ENCODE measurements around the gene POLDIP2.

GRCh38 chr17:28384281-28385036, 27.1 kb upstream of the POLDIP2 start:
- no peak for TF ChIP-seq POLR2AphosphoS5 (IDR thresholded peaks at IDR 0.05; ENCODE audit: low read depth, low read length)
- TF ChIP-seq, protein P1, sequence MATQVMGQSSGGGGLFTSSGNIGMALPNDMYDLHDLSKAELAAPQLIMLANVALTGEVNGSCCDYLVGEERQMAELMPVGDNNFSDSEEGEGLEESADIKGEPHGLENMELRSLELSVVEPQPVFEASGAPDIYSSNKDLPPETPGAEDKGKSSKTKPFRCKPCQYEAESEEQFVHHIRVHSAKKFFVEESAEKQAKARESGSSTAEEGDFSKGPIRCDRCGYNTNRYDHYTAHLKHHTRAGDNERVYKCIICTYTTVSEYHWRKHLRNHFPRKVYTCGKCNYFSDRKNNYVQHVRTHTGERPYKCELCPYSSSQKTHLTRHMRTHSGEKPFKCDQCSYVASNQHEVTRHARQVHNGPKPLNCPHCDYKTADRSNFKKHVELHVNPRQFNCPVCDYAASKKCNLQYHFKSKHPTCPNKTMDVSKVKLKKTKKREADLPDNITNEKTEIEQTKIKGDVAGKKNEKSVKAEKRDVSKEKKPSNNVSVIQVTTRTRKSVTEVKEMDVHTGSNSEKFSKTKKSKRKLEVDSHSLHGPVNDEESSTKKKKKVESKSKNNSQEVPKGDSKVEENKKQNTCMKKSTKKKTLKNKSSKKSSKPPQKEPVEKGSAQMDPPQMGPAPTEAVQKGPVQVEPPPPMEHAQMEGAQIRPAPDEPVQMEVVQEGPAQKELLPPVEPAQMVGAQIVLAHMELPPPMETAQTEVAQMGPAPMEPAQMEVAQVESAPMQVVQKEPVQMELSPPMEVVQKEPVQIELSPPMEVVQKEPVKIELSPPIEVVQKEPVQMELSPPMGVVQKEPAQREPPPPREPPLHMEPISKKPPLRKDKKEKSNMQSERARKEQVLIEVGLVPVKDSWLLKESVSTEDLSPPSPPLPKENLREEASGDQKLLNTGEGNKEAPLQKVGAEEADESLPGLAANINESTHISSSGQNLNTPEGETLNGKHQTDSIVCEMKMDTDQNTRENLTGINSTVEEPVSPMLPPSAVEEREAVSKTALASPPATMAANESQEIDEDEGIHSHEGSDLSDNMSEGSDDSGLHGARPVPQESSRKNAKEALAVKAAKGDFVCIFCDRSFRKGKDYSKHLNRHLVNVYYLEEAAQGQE (IDR thresholded peaks at IDR 0.05; ENCODE audit: insufficient read depth in 1 of 2, low read depth in 2 of 2, low read length in 2 of 2) = no peak
